ENCODE results near the gene RAD54L.

- TF ChIP-seq CTCF (IDR thresholded peaks at IDR 0.05; ENCODE audit: low read depth, low read length) (peak; percentile 45), EZH2phosphoT487 (IDR thresholded peaks at IDR 0.05; ENCODE audit: low read depth) (no peak)
Measured at GRCh38 chr1:46301808-46302640, 54.5 kb downstream of the RAD54L start.

Measured in OCI-LY3 (cell line).